Skeletal muscle satellite cell (primary cell): ENCODE results near the gene TRIM72.
A peak's percentile ranks its signal among the peaks of the same experiment; 100 is the strongest.

ENCODE experiments used
- H3K27me3 ChIP-seq: 2 replicates; pipeline ENCODE4 v1.7.0; 2013; ENCODE audit warnings: low read length; ENCODE audit not compliant: control insufficient read depth, insufficient read depth
- H3K36me3 ChIP-seq: 2 replicates; pipeline ENCODE4 v1.7.0; 2013; ENCODE audit warnings: mild to moderate bottlenecking, control low read depth, low read length; ENCODE audit not compliant: insufficient read depth
- H3K4me1 ChIP-seq: 2 replicates; pipeline ENCODE4 v1.7.0; 2013; ENCODE audit warnings: low read length; ENCODE audit not compliant: control insufficient read depth, insufficient read depth
- H3K4me2 ChIP-seq: 2 replicates; pipeline ENCODE4 v1.7.0; 2013; ENCODE audit warnings: mild to moderate bottlenecking, low read length
- H3K4me3 ChIP-seq: 2 replicates; pipeline ENCODE4 v1.7.0; 2013; ENCODE audit warnings: low read length
- H3K9ac ChIP-seq: 2 replicates; pipeline ENCODE4 v1.7.0; 2013; ENCODE audit warnings: mild to moderate bottlenecking, low read depth, low read length, moderate library complexity
- H3K9me3 ChIP-seq: replicated peaks from 2 replicates; pipeline ENCODE4 v1.7.0; 2013; ENCODE audit warnings: mild to moderate bottlenecking, control low read depth, low read length

TRIM72 gene

GRCh38 chr16:31201582-31202413, 12.1 kb upstream of the TRIM72 start:
- H3K36me3 ChIP-seq = peaks cover 15% of the 10 kb centered on the region
- H3K4me2 ChIP-seq = peak overlapping the region; percentile 87
- peaks cover 17% of the 10 kb centered on the region for H3K4me1 ChIP-seq

GRCh38 chr16:31202414-31203375, 11.2 kb upstream of the TRIM72 start, which contains the start of gene PYCARD:
Gene PYCARD, minus strand, starts transcription at chr16:31202760. Its CDS starts 70 bp downstream, at chr16:31202690.
- Histone ChIP-seq H3K4me3 (peak within 1 kb of the TSS; percentile 88), H3K4me1 (peaks cover 17% of the 10 kb centered on the region), H3K27me3 (peaks cover 9% of the 10 kb centered on the region), H3K36me3 (peaks cover 14% of the 10 kb centered on the region), H3K4me2 (peak within 1 kb of the TSS; percentile 87), H3K9me3 (no peaks in the 10 kb centered on the region), H3K9ac (peak within 1 kb of the TSS; percentile 73)

More at GRCh38 chr16:31201582-31202413, 12.1 kb upstream of the TRIM72 start:
- H3K9ac ChIP-seq = peak overlapping the region; percentile 73
- H3K27me3 ChIP-seq = peaks cover under 1% of the 10 kb centered on the region
- H3K4me3 ChIP-seq = peak overlapping the region; percentile 88
- H3K9me3 ChIP-seq = no peaks in the 10 kb centered on the region

- Histone ChIP-seq H3K9ac (no peak overlapping the region), H3K9me3 (no peaks in the 10 kb centered on the region), H3K36me3 (no peaks in the 10 kb centered on the region), H3K27me3 (peaks cover 17% of the 10 kb centered on the region), H3K4me3 (no peak overlapping the region), H3K4me2 (no peak overlapping the region), H3K4me1 (peaks cover 17% of the 10 kb centered on the region)
Measured at GRCh38 chr16:31204871-31205666, 8.8 kb upstream of the TRIM72 start.

DNA sequence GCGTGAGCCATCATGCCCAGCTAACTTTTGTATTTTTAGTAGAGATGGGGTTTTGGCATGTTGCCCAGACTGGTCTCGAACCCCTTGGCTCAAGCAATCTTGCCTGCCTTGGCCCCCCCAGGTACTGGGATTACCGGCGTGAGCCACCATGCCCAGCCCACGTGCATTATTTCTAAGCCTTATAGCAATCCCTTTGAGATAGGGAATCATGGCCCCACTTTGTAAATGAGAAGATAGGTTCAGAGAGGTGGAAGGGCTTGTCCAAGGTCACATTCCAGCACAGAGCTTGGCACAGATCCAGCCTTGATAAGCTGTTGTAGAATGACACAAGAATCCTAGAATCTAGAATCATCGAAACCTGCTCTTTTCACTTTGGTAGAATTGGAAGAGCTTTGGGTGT, 7.1 kb upstream of the TRIM72 start:
- H3K9me3 ChIP-seq = no peaks in the 10 kb centered on the region
- no peak overlapping the region for H3K4me3 ChIP-seq
- no peak overlapping the region for H3K4me2 ChIP-seq
- H3K27me3 ChIP-seq = peaks cover 20% of the 10 kb centered on the region
- peaks cover 6% of the 10 kb centered on the region for H3K4me1 ChIP-seq
- H3K9ac ChIP-seq = no peak overlapping the region
- H3K36me3 ChIP-seq = no peaks in the 10 kb centered on the region

GRCh38 chr16:31213342-31213741, 577 bp upstream of the TRIM72 start:
- Histone ChIP-seq H3K9ac (peak overlapping the region; percentile 89), H3K27me3 (peaks cover 13% of the 10 kb centered on the region), H3K36me3 (no peaks in the 10 kb centered on the region), H3K4me2 (peak overlapping the region; percentile 90), H3K9me3 (no peaks in the 10 kb centered on the region), H3K4me3 (peak overlapping the region; percentile 78), H3K4me1 (peaks cover 18% of the 10 kb centered on the region)

- Histone ChIP-seq H3K27me3 (peaks cover 11% of the 10 kb centered on the region), H3K9ac (peak overlapping the region; percentile 89), H3K9me3 (no peaks in the 10 kb centered on the region), H3K4me3 (peak overlapping the region; percentile 78), H3K36me3 (no peaks in the 10 kb centered on the region), H3K4me2 (peak overlapping the region; percentile 90), H3K4me1 (peaks cover 18% of the 10 kb centered on the region)
Measured at GRCh38 chr16:31214708-31215286, 878 bp downstream of the TRIM72 start.

- H3K9ac ChIP-seq = peak overlapping the region; percentile 89
Measured at GRCh38 chr16:31215287-31216162, 1.6 kb downstream of the TRIM72 start.

DNA sequence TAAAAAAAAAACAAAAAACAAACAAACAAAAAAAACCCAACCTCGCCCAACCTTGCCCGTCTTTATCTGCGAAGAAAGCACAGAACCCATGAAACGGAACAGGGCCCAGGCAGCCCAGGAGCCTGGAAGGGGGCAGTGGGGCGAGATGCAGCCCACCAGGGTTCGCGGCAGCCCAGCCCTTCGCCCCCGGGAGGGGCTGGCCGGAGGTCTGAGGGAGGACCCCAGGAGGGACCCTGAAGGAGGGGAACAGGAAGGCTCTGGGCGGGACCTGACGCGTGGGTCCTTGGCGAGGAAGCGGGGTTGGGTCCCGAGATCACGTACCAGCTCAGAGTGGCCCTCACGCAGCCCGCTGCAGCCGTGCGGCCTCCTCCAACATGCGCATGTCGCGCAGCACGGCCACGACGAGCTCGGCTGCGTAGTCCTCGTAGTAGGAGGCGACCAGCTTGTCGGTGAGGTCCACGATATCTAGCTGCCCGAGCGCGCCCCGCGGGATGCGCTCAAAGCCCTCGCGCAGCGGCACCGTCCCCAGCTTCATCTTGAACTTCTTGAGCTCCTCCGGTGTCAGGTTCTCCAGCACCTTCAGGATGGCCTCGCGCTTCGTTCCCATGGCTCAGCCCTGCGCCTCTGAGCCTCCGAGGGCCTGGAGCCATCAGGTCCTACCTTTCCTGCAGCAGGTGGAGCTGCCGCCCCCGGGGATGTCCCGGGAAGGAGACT, 2.7 kb downstream of the TRIM72 start, which contains the start of gene PYDC1:
TSS of gene PYDC1 (minus strand) at position 714 of the 714 bp plus-strand sequence. CDS start at position 607, 107 bp downstream.
- H3K4me2 ChIP-seq = peak within 1 kb of the TSS; percentile 90
- H3K4me1 ChIP-seq = peaks cover 18% of the 10 kb centered on the region
- H3K4me3 ChIP-seq = peak within 1 kb of the TSS; percentile 78
- H3K9me3 ChIP-seq = no peaks in the 10 kb centered on the region
- peaks cover 5% of the 10 kb centered on the region for H3K36me3 ChIP-seq
- peaks cover 6% of the 10 kb centered on the region for H3K27me3 ChIP-seq
- peak within 1 kb of the TSS; percentile 89 for H3K9ac ChIP-seq

More at GRCh38 chr16:31215287-31216162, 1.6 kb downstream of the TRIM72 start:
- Histone ChIP-seq H3K4me3 (peak overlapping the region; percentile 78), H3K4me1 (peaks cover 18% of the 10 kb centered on the region), H3K36me3 (no peaks in the 10 kb centered on the region), H3K9me3 (no peaks in the 10 kb centered on the region), H3K27me3 (peaks cover 6% of the 10 kb centered on the region), H3K4me2 (peak overlapping the region; percentile 90)

DNA sequence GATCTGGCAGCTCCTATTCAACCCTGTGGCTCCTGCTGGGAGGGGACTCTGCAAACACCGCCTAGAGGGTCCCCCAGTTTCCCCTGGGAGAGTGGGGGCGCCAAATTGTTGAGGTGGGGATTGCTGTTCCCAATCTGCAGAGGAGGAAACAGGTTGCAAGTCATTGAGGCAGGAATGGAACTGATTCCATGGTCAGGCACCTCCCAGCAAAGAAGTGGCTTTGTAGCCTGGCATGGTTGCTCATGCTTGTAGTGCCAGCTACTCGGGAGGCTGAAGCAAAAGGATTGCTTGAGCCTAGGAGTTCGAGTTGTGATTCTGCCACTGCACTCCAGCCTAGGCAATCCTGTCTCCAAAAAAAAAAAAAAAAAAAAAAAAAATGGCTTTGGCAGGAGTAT, 3.2 kb downstream of the TRIM72 start:
- Histone ChIP-seq H3K4me3 (no peak overlapping the region), H3K4me2 (no peak overlapping the region), H3K4me1 (peaks cover 18% of the 10 kb centered on the region), H3K27me3 (peaks cover 6% of the 10 kb centered on the region), H3K9ac (no peak overlapping the region), H3K9me3 (no peaks in the 10 kb centered on the region), H3K36me3 (peaks cover 5% of the 10 kb centered on the region)
